ENCODE data around the gene IL24.

DNA sequence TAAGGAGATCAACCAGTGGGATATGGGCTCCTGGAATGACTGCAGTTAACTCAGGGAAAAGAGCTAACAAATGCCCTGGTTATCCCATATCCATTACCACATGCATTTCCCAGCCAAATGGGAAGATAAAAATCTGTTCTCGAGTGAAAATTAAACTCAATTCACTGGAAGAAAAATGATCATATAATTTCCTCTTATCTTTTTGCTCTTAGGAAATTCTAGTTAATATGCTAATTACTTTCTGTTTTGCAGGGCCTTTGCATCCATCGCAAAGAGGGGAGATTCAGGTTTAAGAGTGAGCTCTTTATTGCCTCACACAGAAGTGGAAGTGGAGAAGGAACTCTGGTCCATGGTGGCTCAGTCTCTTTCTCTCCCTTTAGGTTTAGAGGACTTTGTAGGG lies 3.9 kb upstream of the IL24 start:
- TF ChIP-seq, protein P1, sequence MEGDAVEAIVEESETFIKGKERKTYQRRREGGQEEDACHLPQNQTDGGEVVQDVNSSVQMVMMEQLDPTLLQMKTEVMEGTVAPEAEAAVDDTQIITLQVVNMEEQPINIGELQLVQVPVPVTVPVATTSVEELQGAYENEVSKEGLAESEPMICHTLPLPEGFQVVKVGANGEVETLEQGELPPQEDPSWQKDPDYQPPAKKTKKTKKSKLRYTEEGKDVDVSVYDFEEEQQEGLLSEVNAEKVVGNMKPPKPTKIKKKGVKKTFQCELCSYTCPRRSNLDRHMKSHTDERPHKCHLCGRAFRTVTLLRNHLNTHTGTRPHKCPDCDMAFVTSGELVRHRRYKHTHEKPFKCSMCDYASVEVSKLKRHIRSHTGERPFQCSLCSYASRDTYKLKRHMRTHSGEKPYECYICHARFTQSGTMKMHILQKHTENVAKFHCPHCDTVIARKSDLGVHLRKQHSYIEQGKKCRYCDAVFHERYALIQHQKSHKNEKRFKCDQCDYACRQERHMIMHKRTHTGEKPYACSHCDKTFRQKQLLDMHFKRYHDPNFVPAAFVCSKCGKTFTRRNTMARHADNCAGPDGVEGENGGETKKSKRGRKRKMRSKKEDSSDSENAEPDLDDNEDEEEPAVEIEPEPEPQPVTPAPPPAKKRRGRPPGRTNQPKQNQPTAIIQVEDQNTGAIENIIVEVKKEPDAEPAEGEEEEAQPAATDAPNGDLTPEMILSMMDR (IDR thresholded peaks at IDR 0.05), result no peak
- TF ChIP-seq POLR2A (IDR thresholded peaks at IDR 0.05), result no peak
